GM19455 (cell line): Measurements from ENCODE around the gene SYT8.
A peak's percentile ranks its signal among the peaks of the same experiment; 100 is the strongest.

ENCODE experiments used
- ATAC-seq: cut with Tn5 transposase; IDR thresholded peaks from one replicate; pipeline ENCODE4 v1.9.1; 2021; ENCODE audit not compliant: unreplicated experiment

Gene SYT8

GRCh38 chr11:1831338-1832210 lies 3.2 kb upstream of the SYT8 start:
- ATAC-seq = no peak

DNA sequence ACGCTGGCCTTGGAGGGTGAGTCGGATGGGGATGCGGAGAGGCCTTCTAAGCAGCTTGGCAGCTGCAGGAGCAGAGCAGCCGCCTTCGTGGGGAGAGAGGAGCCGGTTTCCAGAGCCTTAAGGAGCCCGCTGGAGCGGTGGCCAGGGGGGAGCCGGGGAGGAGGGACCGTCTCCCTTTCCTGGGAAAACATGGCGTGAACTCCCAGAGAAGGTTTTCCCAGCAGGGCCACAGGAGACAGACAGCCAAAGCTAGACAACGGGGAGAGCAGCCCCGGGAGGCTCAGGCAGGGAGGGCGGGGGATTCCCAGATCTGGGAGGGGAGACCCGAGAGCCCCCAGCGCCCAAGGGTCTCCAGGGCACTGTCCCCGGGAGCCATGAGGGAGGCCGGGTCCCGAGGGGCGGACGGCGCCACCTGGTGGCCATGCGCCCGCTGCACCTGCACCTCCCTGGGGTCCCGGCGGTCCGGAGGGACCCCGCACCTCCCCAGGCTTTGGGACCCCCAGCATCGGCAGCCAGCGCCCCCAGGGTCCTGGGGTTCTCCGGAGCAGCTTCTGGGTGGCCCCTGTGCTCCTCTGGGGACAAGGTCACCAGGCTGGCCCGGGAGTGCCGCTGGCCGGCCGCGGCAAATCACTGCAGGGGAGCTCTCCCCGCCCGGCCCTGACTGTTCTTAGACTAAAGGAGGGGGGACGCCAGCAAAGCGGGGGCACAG lies 2.4 kb upstream of the SYT8 start:
- no peak for ATAC-seq

GRCh38 chr11:1832920-1833295 lies 1.9 kb upstream of the SYT8 start:
- ATAC-seq = no peak

DNA sequence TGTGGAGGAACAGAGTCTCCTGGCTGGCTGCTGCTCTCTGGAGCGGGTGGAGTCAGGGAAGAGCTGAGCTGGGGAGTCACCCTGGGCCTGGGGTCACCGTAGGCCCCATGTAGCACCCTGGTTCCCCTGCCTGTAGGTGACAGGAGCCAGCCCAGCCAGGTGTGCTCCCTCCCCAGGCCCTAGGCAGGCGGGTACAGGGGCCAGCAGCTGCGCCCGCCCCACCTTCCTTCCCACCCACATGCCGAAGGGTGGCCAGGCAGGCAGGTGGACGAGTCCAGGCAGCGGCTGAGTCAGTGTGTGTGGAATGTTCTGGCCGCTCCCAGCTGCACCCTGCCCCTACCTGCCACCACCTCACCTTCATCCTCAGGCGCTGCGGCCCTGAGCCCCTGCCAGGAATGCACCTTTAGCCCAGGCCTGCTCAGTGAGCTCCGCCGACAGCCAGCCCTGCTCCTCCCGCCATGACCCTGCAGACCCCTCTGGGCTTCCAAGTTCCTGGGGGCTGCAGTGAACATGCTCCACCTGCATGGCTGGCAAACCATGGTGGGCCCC lies 654 bp upstream of the SYT8 start:
- no peak for ATAC-seq

GRCh38 chr11:1835671-1836010 lies 851 bp downstream of the SYT8 start:
- ATAC-seq = no peak

GRCh38 chr11:1836011-1836945 lies 1.5 kb downstream of the SYT8 start:
- ATAC-seq = no peak

GRCh38 chr11:1837171-1838076 lies 2.6 kb downstream of the SYT8 start:
- peak; percentile 66 for ATAC-seq

DNA sequence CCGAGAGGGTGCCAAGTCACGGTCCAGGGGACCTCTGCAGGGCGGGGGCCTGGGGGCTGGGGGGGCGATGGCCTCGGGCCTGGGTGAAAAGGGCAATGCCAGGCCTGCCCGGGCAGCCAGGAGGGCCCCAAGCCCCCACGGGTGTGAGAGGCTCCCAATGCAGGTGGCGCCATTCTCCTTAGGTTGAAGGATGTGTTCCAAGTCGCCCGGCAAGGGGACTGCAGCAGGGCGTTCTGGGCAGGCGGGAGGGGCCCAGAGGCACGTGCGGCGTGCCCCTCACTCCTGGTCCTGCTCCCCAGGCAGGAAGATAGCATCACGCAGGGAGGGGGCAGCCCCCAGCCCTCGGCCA lies 3.3 kb downstream of the SYT8 start:
- no peak for ATAC-seq

DNA sequence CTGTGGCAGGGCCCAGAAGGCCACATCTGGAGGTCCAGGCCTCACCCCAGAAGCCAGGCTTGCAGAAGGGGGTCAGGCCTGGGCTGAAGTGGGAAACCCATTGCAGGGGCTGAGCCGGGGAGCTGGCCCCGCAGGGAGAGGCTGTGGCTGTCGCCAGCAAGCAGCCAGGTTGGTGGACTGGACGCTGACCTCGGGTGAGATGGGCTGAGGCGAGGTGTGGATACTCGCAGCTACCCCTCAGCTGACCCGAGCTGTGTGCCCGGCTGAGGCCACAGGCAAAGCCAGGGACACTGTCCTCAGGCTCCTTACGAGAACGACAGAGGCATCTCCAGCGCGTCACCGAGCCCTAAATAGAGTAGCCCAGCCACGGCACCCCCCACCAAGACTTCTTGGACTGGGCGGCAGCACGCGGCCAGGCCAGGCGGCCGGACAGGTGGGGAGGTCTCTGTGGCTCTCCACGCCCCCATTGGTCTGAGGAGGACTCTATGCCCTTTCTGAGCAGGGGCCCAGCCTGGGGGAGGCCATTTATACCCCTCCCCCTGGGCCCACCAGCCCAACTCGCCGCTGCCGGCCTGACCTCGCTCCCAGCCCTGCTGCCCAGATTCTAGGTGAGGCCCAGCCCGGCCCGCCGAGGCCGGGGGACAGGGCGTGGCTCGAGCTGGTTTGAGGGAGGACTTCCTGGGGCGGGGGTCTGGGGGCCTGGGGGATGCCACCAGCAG lies 3.8 kb downstream of the SYT8 start, which contains the start of gene TNNI2:
TSS of gene TNNI2 (plus strand) at position 556 of the 719 bp plus-strand sequence. CDS start 716 bp downstream, outside the sequence.
- ATAC-seq = no peak

- ATAC-seq = no peak
These were observed 4.6 kb downstream of the SYT8 start for GRCh38 chr11:1839204-1839923.

DNA sequence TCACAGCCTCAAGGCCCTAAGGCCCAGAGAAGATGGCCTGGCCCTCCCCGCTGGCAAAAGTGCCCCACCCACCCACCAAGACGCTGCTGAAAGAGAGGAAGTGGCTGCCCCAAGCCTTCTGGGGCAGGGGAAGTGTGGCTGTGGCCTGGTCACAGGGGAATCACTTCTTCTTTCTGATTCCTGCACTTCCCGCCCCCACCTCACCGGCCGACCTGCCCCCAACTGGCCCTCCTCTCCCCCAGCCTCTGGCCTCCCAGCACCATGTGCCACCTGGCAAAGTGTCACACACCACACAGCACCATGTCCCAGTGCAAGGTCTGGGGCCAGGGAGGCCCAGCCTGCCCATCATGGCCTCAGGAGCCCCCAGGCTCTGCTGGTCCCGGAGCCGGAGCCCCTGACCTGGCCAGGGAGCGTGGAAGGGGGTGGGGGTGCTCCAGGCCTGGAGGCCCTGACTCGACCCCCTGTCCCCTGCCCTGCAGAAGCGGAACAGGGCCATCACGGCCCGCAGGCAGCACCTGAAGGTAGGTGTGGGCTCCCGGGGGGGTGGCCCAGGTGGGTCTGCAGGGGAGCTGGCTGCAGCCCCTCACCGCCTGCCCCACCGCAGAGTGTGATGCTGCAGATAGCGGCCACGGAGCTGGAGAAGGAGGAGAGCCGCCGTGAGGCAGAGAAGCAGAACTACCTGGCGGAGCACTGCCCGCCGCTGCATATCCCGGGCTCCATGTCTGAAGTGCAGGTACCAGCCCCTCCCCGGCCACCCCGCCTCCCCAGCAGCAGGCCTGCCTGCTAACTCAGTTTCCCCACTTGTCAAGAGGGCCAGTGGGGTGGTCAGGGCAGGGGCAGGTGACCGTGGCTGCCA lies 5.4 kb downstream of the SYT8 start:
- no peak for ATAC-seq

DNA sequence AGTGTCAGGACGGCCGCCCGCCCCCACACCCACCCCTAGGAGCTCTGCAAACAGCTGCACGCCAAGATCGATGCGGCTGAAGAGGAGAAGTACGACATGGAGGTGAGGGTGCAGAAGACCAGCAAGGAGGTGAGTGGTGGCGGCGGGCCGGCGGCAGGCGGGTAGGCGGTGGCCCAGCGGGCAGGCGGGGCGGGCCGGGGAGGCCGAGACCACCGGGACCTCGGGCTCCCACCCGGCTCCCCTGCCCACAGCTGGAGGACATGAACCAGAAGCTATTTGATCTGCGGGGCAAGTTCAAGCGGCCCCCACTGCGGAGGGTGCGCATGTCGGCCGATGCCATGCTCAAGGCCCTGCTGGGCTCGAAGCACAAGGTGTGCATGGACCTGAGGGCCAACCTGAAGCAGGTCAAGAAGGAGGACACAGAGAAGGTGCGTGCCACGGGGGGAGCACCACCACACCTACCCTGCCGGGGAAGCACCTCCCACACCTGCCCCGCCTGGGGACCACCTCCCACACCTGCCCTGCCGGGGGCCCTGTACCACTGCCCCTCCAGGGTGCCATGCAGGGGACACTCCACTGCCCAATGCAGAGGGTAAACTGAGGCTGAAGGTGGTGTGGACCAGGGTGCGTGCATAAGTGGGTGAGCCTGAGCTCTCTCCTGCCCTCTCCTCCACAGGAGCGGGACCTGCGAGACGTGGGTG lies 6.1 kb downstream of the SYT8 start:
- ATAC-seq = no peak

GRCh38 chr11:1841511-1842148 lies 6.8 kb downstream of the SYT8 start:
- no peak for ATAC-seq

DNA sequence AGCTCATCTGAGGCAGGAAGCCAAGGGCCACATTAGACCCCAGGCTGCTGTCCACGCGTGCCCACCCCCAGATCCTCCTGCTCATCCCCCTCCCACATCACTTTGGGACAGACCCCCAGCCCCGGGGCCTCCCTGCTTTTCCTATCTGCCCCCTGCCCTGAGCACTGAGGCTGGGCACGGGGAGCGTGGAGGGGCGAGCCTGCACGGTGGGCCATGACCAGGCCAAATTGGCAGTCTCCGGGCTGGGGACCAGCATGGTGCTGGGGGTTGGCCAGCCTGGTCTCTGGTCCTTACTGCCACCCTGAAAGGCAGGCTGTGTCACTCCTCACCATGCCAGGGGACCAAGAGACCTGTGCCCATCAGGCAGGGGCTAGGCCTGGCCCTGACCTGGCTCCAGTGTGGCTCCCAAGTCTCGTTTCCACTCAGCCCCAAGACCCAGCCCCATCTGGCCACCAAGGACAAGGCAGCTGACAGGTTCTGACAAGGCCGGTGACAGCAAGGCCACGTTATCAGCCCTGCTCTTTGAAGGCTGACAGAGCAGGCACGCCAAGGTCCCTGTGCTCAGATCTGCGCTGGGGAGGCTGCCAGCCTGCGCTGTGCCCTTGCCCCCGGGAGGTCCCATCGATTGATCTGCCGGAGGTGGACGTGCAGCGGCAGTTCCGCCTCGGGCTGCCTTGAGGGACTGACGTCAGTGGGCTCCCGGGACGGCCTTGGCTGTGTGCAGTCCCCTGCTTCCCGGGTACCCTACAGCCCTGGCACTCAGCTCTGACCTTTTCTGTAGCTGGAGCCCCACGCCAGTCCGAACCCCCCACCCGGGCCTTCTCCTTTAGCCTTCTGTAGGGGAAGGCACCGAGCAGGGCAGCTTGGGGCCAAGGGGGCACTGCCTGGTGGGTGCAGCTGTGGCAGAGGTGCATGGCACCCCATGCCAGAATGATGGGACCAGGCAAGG lies 7.6 kb downstream of the SYT8 start:
- ATAC-seq = no peak

- ATAC-seq = no peak
These were observed 8.3 kb downstream of the SYT8 start for GRCh38 chr11:1843098-1843473.

- ATAC-seq = no peak
These were observed 9.0 kb downstream of the SYT8 start for GRCh38 chr11:1843796-1844195.
